GM12864 (cell line): ENCODE data around the gene CTCF.

Source experiments
- DNase-seq: peaks from one replicate; pipeline ENCODE4 v3.0.0-alpha.2; 2011; ENCODE audit warnings: low read depth
- H3K4me3 ChIP-seq: 2 replicates; pipeline ENCODE4 v1.5.1; 2011; ENCODE audit warnings: mild to moderate bottlenecking, low read depth, low read length, control low read depth
- TF ChIP-seq, protein P1 (sequence below): IDR thresholded peaks from 2 replicates; pipeline ENCODE4 v1.5.1; 2011; ENCODE audit warnings: low read depth, mild to moderate bottlenecking, moderate library complexity, low read length, control low read depth, inconsistent platforms; ENCODE audit errors: missing control alignments

Gene CTCF

DNA sequence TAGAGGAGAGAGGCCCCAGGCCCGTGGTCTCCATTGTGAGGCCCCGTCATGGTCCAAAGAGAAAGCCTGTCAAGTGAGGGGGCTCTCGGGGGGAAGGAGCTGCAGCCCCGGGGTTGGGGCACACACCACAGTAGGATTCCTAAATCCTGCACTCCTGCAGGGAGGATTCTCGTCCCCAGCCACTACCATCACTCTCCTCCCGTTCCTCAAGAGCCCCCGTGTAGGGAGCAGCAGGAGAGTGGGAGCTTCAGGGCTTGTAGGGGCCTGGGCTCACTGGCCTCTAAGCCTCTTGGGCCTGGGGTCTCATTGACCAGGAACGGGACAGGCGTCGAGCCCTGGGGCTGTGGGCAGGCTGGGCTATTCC lies 105.1 kb downstream of the CTCF start:
- TF ChIP-seq, protein P1, sequence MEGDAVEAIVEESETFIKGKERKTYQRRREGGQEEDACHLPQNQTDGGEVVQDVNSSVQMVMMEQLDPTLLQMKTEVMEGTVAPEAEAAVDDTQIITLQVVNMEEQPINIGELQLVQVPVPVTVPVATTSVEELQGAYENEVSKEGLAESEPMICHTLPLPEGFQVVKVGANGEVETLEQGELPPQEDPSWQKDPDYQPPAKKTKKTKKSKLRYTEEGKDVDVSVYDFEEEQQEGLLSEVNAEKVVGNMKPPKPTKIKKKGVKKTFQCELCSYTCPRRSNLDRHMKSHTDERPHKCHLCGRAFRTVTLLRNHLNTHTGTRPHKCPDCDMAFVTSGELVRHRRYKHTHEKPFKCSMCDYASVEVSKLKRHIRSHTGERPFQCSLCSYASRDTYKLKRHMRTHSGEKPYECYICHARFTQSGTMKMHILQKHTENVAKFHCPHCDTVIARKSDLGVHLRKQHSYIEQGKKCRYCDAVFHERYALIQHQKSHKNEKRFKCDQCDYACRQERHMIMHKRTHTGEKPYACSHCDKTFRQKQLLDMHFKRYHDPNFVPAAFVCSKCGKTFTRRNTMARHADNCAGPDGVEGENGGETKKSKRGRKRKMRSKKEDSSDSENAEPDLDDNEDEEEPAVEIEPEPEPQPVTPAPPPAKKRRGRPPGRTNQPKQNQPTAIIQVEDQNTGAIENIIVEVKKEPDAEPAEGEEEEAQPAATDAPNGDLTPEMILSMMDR = no peak
- peak overlapping the region; percentile 80 for H3K4me3 ChIP-seq
- no peak for DNase-seq

DNA sequence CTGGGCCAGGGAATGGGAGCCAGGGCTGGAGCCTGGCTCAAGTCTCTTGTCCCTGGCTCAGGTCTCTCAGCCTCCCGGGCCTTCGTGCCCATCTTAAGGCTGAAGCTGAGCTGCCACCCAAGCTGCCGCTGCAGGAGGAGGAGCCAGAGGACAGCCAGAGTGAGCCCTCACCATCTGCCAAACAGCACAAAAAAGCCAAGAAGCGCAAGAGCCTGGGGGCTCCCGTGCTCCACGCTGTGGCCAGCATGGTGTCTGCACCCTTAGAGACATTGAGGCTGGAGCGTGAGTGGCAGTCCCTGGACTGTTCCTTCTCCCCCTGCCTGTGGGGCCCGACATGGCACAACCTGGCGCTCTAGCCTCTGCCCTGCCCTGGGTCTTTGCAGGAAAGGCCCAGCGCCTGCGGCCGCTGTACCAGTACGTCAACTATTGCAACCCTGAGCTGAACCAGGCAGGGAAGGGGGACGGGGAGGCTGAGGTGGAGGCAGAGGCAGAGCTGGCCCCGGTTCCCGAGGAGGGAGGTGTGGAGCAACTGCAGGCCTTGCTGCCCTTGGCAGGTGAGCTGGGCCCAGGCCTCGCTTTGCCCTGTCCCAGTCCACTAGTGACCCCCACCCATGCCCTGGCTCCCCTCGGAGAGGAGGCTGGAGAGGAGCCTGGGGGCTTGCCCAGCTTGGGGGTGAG lies 105.6 kb downstream of the CTCF start:
- DNase-seq = peak; percentile 83
- no peak overlapping the region; the same call in 1 of the 2 replicates for H3K4me3 ChIP-seq
- TF ChIP-seq, protein P1 = peak; percentile 98

DNA sequence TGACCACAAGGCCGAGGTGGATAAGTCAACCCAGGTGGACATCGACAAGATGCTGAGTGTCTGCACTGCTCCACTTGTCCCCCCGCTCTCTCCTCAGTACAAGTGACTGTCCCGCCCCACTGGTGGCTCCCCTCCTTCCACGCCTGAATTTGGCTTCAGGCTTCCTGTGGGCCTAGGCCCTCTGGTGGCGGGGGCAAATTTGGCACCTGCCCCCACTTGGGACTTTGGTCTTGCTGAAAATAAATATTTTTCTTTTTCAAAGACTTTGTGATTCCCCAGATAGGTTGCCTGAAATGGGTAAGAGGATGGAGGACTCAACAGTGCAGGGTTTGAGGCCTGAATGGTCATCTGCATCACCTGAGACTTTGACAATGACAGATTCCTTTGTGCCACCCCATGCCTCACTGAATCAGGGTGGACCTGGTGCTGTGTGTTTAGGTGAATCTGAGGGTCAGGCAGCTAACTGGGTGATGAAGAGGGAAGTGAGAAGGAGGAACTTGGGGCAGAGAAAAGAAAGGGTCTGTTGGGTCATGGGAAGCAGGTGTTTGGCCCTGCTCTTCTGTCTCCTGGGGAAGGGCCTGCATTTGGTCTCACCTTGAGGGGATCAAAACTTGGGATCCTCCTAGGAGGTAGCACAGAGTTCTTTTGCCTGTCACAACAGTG lies 106.3 kb downstream of the CTCF start:
- DNase-seq = no peak
- H3K4me3 ChIP-seq = no peak overlapping the region

DNA sequence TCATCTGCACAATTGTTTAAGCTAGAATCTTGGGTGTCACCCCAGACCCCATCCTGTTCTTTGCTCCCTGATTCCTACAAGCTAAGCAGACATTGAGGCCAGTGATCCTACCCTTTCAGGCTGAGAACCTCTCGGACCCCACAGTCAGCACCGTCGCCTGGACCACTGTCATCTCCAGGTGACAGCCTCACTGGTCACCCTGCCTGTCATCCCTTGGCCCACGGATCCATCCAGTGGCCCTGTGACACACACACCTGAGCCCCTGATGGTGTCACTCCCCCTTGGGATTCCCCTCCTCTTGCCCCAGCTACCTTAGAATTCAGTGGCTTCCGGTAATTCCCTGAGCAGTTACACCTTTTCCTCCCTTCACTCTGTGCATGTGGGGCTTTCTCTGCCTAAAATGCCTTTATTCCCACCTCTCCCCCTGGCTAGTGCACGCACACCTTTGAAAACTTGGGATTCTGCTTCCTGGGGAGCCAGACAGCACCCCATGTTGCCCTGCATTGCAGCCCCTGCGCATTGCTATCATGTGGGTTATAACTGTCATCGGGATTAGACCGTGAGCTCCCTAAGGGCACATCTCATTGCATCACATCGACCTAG lies 107.3 kb downstream of the CTCF start:
- TF ChIP-seq, protein P1 = no peak
- H3K4me3 ChIP-seq = no peak overlapping the region
- no peak for DNase-seq

More for the DNA sequence above, 106.3 kb downstream of the CTCF start:
- TF ChIP-seq, protein P1 = peak; percentile 54

DNA sequence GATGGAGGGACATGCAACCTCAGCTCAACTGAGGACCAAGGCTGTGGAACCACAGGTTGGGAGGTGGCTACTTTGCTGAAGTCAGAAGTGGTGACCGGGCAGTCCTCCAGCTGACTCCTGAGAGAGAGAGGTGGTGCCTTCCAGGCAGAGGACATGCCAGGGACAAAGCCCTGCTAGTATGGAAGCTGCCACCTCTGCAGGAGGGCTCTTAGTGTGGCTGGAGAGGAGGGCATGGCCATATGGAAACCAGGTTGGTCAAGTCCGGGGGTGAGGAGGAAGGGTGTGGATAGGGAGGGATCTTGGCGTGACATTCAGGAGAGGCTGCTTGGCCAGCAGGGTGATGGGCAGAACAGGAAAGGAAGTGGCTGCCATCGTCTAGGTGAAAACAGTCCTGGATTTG lies 110.0 kb downstream of the CTCF start:
- H3K4me3 ChIP-seq = no peak overlapping the region
- DNase-seq = no peak
- TF ChIP-seq, protein P1 = no peak

DNA sequence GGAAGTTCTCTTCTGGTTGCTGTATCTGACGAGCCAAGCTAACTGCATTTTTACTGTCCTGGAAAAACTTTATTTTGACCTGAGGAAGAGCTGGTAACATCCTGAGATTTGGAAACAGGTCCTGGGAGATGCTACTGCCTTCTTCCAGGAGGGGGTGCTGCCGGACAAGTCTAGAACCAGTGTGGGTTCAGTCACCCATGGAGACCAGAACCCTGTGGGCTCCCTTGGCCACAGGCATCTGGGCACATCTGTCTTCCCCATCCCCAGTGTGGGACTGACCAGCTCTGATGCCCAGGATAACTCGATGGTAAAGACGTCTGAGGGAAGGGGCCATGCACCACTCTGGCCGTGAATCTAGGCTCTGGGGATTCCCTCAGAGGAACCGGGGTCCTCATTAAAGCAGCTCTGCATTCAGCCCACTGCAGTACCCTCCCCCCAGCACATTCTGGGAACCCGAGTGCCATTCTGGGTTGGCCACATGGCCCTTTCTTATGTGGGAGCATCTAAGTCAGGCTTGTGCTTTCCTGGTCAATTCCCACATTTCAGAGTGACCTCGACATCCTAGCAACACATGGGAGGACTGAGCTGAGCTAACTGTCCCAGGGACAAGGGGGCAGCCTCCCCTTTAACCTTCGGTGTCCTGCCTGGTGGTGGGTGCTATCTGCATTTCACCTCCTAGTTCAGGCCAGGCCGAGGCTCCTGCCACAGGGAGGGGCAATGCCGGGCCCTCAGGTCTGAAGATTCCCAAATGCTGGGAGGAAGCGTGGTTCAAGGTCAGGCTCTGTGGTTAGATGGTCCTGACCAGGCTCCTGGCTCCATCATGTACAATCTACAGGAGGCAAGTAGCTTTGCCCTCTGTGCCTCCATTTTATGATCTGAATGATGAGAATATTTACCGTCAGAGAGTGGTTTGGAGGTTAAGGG lies 110.7 kb downstream of the CTCF start:
- TF ChIP-seq, protein P1 = peak; percentile 90
- H3K4me3 ChIP-seq = no peak overlapping the region
- DNase-seq = no peak
